Measurements from ENCODE around the gene DENND1A.

DENND1A gene

GRCh38 chr9:123689701-123690428, 240.1 kb downstream of the DENND1A start:
- no peak for TF ChIP-seq CTCF (IDR thresholded peaks at IDR 0.05; ENCODE audit: low read depth, low read length)
- no peak overlapping the region for H3K4me3 ChIP-seq (ENCODE audit: low read depth, low read length)

DNA sequence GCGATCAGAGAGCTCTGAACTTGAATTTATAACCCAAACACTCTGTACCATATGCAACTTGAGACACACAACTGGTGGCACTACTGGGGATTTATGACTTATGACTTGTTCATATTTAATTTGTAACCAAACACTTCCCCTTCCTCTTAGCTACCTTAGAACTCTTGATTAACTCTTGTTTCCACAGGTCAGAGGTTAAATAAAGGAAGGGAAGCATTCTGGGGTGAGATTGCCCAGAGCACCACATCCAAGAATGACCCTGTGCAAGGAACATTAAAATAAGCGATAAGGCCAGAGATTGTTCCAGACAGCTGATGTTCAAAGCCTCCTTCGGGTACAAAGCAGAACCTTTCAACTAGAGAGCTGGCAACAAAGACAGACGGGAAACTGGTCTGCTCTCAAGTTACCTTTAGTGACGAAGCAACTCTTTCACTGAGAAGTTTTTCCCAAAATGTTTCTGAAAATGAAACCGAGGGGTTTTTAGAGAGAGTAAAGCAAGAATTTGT, 242.6 kb downstream of the DENND1A start:
- no peak for TF ChIP-seq CTCF (IDR thresholded peaks at IDR 0.05; ENCODE audit: low read depth, low read length)

DNA sequence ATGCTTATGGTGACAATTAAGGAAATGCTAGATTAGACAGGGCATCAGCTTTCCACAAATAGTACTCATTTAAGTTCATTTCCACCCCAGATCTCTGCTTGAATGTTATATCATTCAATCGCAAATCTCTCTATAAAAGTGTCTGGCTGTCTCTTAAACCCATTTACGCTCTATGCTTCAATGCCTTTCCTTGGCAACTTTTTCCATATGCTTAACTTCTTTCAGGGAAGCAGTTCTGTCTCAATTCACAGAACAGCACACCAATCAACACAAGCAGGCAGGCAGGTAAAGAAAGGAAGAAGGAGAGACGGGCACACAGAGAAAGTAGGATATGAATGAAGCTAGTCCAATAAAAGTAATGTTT, 243.1 kb downstream of the DENND1A start:
- H3K4me3 ChIP-seq (ENCODE audit: low read depth, low read length) = no peak overlapping the region
- no peak for TF ChIP-seq CTCF (IDR thresholded peaks at IDR 0.05; ENCODE audit: low read depth, low read length)

More for the DNA sequence above, 242.6 kb downstream of the DENND1A start:
- H3K4me3 ChIP-seq (ENCODE audit: low read depth, low read length) = no peak overlapping the region

- no peak for TF ChIP-seq CTCF (IDR thresholded peaks at IDR 0.05; ENCODE audit: low read depth, low read length)
Observed at GRCh38 chr9:123686131-123686828, 243.6 kb downstream of the DENND1A start.

DNA sequence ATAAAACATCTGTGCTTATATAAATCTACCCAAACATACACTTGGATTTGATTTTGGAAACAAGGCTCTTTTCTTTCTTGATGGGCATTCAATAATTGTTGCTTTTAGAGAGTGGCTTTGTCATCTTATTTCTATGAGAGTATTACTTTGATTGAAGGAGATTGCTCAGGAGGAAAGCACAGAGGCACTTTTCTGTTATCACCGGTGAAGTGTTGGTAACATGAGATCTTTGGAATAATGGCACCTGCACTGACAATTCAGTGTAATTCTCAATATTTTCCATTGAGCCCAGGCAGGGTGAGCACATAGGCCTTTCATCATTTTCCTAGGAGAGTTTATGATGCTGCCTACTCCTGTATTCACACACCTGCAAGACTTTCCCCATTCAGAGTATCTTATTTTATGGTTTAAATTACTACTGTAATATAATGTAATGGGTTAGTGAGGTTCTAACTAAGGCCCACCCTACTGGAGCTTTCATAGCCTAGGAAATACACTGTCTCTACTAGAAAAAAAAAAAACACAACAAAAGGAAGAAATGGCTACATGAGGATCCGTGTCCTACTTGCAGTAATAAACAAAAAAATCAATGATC, 244.3 kb downstream of the DENND1A start:
- TF ChIP-seq CTCF (IDR thresholded peaks at IDR 0.05; ENCODE audit: low read depth, low read length) = no peak
- H3K4me3 ChIP-seq (ENCODE audit: low read depth, low read length) = no peak overlapping the region

More at GRCh38 chr9:123686131-123686828, 243.6 kb downstream of the DENND1A start:
- no peak overlapping the region for H3K4me3 ChIP-seq (ENCODE audit: low read depth, low read length)

- no peak overlapping the region for H3K4me3 ChIP-seq (ENCODE audit: low read depth, low read length)
- no peak for TF ChIP-seq CTCF (IDR thresholded peaks at IDR 0.05; ENCODE audit: low read depth, low read length)
Observed at GRCh38 chr9:123684393-123685149, 245.4 kb downstream of the DENND1A start.
